Fibroblast of lung (primary cell): ENCODE data around the gene GNB5. TPM values are rescaled to one million over a fixed set of nuclear protein-coding genes. Genes with fewer than 3 reads are reported as not detected.

Experiments used
- DNase-seq, 2 donors: peaks; one replicate each; pipeline versions ENCODE4 v3.0.0 to v3.0.0-alpha.2; 2010; ENCODE audit warnings: low read depth in 2 of 2
- H2AFZ ChIP-seq: 2 replicates; pipeline ENCODE4 v1.5.1; 2012; ENCODE audit warnings: low read length, control low read depth, inconsistent platforms
- H3K27ac ChIP-seq: 2 replicates; pipeline ENCODE4 v1.5.1; 2011; ENCODE audit warnings: low read length, control low read depth; ENCODE audit not compliant: insufficient read depth
- H3K27me3 ChIP-seq: 2 replicates; pipeline ENCODE4 v1.5.1; 2011; ENCODE audit warnings: mild to moderate bottlenecking, low read length; ENCODE audit not compliant: control insufficient read depth, insufficient read depth
- H3K36me3 ChIP-seq: 2 replicates; pipeline ENCODE4 v1.5.1; 2011; ENCODE audit warnings: low read length; ENCODE audit not compliant: control insufficient read depth, insufficient read depth
- H3K4me1 ChIP-seq: 2 replicates; pipeline ENCODE4 v1.5.1; 2011; ENCODE audit warnings: low read length; ENCODE audit not compliant: control insufficient read depth, insufficient read depth; ENCODE audit errors: extremely low read depth
- H3K4me2 ChIP-seq: 2 replicates; pipeline ENCODE4 v1.5.1; 2011; ENCODE audit warnings: low read length, control low read depth; ENCODE audit not compliant: insufficient read depth; ENCODE audit errors: extremely low read depth
- H3K4me3 ChIP-seq, 4 experiments: fragments of 200-600 bp in 1 of 4; sonication (generic) in 1 of 4; replicated peaks in 1 of 4; 2 replicates each; pipeline ENCODE4 v1.5.1; 2011 to 2016; ENCODE audit warnings: low read length in 4 of 4, low read depth in 3 of 4, mild to moderate bottlenecking in 3 of 4, control low read depth in 2 of 4, inconsistent platforms in 1 of 4, mixed read lengths in 1 of 4; ENCODE audit not compliant: insufficient read depth in 1 of 4; ENCODE audit errors: control extremely low read depth in 1 of 4
- H3K79me2 ChIP-seq: 2 replicates; pipeline ENCODE4 v1.5.1; 2012; ENCODE audit warnings: mild to moderate bottlenecking, low read length, inconsistent platforms; ENCODE audit not compliant: control insufficient read depth, insufficient read depth
- H3K9ac ChIP-seq: 2 replicates; pipeline ENCODE4 v1.5.1; 2011; ENCODE audit warnings: mild to moderate bottlenecking, low read length, control low read depth; ENCODE audit not compliant: insufficient read depth
- H3K9me3 ChIP-seq: 2 replicates; pipeline ENCODE4 v1.5.1; 2012; ENCODE audit warnings: low read depth, low read length; ENCODE audit not compliant: control insufficient read depth, insufficient read depth
- H4K20me1 ChIP-seq: 2 replicates; pipeline ENCODE4 v1.5.1; 2011; ENCODE audit warnings: low read length; ENCODE audit not compliant: control insufficient read depth, insufficient read depth; ENCODE audit errors: extremely low read depth
- EZH2 ChIP-seq: IDR thresholded peaks from 2 replicates; pipeline ENCODE4 v1.5.1; 2012; ENCODE audit warnings: low read length, control low read depth, mild to moderate bottlenecking; ENCODE audit errors: missing control alignments
- polyA plus RNA-seq, 2 donors: library from polyadenylated mRNA; depleted of rRNA in 1 of 2; stranded (reverse) in 1 of 2; unstranded in 1 of 2; fragments of >200 nt; gene quantifications; 2 replicates each; pipeline ENCODE4 v1.2.1, GENCODE V29; 2011 to 2012; ENCODE audit warnings: missing spikeins in 1 of 2
- total RNA-seq: library from RNA; depleted of rRNA; stranded (reverse); fragments of >200 nt; gene quantifications from 2 replicates; pipeline ENCODE4 v1.2.1, GENCODE V29; 2014
- TF ChIP-seq, protein P1 (sequence below), 2 donors: IDR thresholded peaks in 1 of 2; conservative IDR thresholded peaks in 1 of 2; 1 replicate in 1 of 2; 2 replicates in 1 of 2; pipeline ENCODE4 v1.5.1; 2011 to 2012; ENCODE audit warnings: low read length in 2 of 2, control low read depth in 1 of 2, inconsistent platforms in 1 of 2, low read depth in 1 of 2, mild to moderate bottlenecking in 1 of 2

The GNB5 gene
- total and polyA plus RNA-seq, 2 donors (not counting 1 experiment from before 2014, with no cell fraction given) = 44.0 to 52.2 TPM

GRCh38 chr15:52180851-52181450, 10.2 kb downstream of the GNB5 start:
- no peaks in the 10 kb centered on the region for H3K9me3 ChIP-seq
- H3K27me3 ChIP-seq = no peaks in the 10 kb centered on the region
- H3K4me2 ChIP-seq = no peak overlapping the region
- no peaks in the 10 kb centered on the region for H3K36me3 ChIP-seq
- no peak overlapping the region for H2AFZ ChIP-seq
- H3K27ac ChIP-seq = no peak overlapping the region
- peak overlapping the region in 1 of 4 experiments; percentile 65 for H3K4me3 ChIP-seq
- H4K20me1 ChIP-seq = no peaks in the 10 kb centered on the region
- DNase-seq = no peak
- no peak overlapping the region for H3K9ac ChIP-seq
- TF ChIP-seq, protein P1, sequence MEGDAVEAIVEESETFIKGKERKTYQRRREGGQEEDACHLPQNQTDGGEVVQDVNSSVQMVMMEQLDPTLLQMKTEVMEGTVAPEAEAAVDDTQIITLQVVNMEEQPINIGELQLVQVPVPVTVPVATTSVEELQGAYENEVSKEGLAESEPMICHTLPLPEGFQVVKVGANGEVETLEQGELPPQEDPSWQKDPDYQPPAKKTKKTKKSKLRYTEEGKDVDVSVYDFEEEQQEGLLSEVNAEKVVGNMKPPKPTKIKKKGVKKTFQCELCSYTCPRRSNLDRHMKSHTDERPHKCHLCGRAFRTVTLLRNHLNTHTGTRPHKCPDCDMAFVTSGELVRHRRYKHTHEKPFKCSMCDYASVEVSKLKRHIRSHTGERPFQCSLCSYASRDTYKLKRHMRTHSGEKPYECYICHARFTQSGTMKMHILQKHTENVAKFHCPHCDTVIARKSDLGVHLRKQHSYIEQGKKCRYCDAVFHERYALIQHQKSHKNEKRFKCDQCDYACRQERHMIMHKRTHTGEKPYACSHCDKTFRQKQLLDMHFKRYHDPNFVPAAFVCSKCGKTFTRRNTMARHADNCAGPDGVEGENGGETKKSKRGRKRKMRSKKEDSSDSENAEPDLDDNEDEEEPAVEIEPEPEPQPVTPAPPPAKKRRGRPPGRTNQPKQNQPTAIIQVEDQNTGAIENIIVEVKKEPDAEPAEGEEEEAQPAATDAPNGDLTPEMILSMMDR (conservative IDR thresholded peaks at IDR 0.05 in 1 of 2, IDR thresholded peaks at IDR 0.05 in 1 of 2; ENCODE audit: low read depth in 1 of 2, low read length in 2 of 2) = no peak
- no peak for TF ChIP-seq EZH2
- H3K79me2 ChIP-seq = no peaks in the 10 kb centered on the region
- H3K4me1 ChIP-seq = peaks cover 6% of the 10 kb centered on the region

DNA sequence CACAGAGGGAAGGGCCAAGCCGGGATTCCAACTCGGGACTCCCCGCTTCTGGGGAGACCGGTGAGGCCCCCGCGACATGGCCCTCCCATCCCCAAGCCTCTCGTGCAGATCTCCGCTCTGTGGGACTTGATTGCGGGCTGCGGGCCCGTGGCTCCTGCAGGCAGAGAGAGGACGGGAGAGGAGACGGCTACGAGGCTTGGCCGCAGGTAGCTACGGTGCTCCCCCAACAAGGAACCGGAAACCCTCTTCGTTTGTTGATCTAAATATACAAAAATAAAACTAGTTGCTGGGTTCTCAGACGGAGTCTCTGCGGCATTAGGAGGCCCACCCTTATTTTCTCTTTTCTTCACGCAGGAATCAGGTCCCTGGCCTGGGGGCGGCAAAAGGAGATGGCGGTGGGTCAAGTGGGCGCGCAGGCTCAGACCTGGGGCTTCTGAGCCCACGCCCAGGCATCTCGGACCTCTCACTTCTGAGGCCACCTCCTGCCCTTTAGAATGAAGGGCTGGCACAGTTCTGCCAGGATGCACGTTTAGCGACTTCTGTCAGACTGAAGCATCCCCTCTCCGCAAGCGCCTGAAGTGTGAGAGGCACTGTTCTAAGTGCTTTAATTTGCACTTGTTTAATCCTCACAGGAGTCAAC, 10.9 kb downstream of the GNB5 start:
- H4K20me1 ChIP-seq = no peaks in the 10 kb centered on the region
- DNase-seq = no peak
- H3K9me3 ChIP-seq = no peaks in the 10 kb centered on the region
- H2AFZ ChIP-seq = peak overlapping the region; percentile 98
- H3K36me3 ChIP-seq = no peaks in the 10 kb centered on the region
- H3K4me2 ChIP-seq = peak overlapping the region; percentile 95
- no peaks in the 10 kb centered on the region for H3K27me3 ChIP-seq
- H3K9ac ChIP-seq = peak overlapping the region; percentile 88
- H3K4me1 ChIP-seq = peaks cover 6% of the 10 kb centered on the region
- no peaks in the 10 kb centered on the region for H3K79me2 ChIP-seq
- peak overlapping the region; percentile 57 to 75 (median 62) for H3K4me3 ChIP-seq
- H3K27ac ChIP-seq = peak overlapping the region; percentile 82
- TF ChIP-seq, protein P1 (conservative IDR thresholded peaks at IDR 0.05 in 1 of 2, IDR thresholded peaks at IDR 0.05 in 1 of 2; ENCODE audit: low read depth in 1 of 2, low read length in 2 of 2) = no peak
- no peak for TF ChIP-seq EZH2

GRCh38 chr15:52179278-52180195, 11.7 kb downstream of the GNB5 start:
- H3K4me2 ChIP-seq = peak overlapping the region; percentile 95
- H3K4me1 ChIP-seq = peaks cover 6% of the 10 kb centered on the region
- no peaks in the 10 kb centered on the region for H3K9me3 ChIP-seq
- H3K9ac ChIP-seq = peak overlapping the region; percentile 88
- peak overlapping the region; percentile 82 for H3K27ac ChIP-seq
- peak overlapping the region; percentile 98 for H2AFZ ChIP-seq
- peak; percentile 66 to 76 for DNase-seq
- no peaks in the 10 kb centered on the region for H3K27me3 ChIP-seq
- H4K20me1 ChIP-seq = no peaks in the 10 kb centered on the region
- H3K79me2 ChIP-seq = no peaks in the 10 kb centered on the region
- peak overlapping the region; percentile 57 to 76 (median 70) for H3K4me3 ChIP-seq
- no peaks in the 10 kb centered on the region for H3K36me3 ChIP-seq
- TF ChIP-seq, protein P1 (conservative IDR thresholded peaks at IDR 0.05 in 1 of 2, IDR thresholded peaks at IDR 0.05 in 1 of 2; ENCODE audit: low read depth in 1 of 2, low read length in 2 of 2) = no peak
- no peak for TF ChIP-seq EZH2
